GM18511 (cell line): Measurements from ENCODE around the gene KRTAP19-7.

ENCODE experiments used
- ATAC-seq: cut with Tn5 transposase; IDR thresholded peaks from one replicate; pipeline ENCODE4 v1.9.1; 2021; ENCODE audit warnings: mild to moderate bottlenecking, moderate library complexity; ENCODE audit not compliant: unreplicated experiment

The KRTAP19-7 gene, protein sequence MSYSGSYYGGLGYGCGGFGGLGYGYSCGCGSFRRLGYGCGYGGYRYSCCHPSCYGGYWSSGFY

DNA sequence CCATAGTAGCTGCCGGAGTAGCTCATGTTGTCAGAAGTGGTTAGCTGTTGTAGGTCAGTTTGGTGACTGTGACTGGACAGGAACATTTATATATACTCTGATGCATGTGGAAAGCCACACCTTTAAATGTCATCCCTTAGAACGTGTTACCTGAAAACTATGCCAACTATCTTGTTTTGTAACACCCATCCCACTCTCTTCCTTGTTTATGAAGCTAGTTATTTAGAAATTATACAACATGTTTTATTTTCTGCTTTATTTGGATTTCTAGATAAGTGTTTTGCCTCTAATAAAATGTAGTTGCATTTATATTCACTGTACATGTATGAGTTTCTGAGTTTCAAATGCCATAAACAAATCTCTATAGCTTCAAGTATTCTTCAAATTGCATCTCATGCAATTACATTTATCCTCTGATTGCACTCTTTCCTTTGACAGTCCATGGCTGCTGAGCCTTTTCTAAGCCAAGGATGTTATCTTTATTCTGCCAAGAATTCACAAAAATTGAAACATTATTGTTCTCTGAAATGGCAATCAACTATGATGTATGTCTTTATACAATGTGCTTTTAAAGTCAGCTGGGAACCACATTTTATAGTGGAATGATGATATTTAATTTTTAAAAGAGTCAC lies at the start of gene KRTAP19-7:
KRTAP19-7 (minus strand) TSS at position 51 of the 632 bp plus-strand sequence; CDS start at position 26, 25 bp downstream.
- no peak for ATAC-seq

DNA sequence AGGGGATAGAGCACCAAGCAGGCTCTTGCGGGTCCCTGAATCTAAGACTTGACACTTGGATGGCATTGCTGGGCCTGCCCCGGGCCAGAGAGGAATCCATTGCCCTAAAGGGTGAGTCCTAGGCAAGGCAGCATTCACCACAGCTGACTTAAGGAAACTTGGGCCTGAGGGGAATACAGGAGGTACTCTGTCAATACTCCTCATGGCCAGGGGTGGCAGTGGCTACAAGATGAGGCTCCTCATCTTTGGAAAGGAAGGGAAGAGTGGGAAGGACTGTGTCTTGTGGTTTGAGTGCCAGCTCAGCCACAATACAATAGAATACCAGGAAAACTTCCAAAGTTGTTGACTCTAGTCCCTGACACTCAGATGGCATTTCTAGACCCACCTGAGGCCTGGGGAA lies 44.9 kb upstream of the KRTAP19-7 start:
- ATAC-seq, result no peak

DNA sequence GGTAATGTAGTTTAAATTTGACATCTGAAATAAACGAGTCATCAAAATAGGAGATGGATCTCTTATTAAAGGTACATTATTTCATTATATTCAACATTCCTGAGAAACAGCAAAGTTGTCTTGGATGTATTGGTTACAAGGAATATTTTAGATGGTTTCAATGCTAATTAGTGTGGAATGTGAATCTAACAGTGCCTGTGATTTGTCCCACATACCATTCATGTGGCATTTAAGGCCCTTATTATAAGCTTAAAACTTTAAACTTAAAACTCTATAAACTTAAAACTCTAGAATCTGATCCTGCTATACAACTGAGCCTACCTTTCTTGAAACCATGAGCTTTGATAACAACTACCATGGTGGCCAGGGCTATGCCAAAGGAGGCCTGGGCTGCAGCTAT lies 39.7 kb upstream of the KRTAP19-7 start, which contains the start of gene KRTAP22-1:
KRTAP22-1 (plus strand) TSS at position 301 of the 400 bp plus-strand sequence.
- no peak for ATAC-seq

DNA sequence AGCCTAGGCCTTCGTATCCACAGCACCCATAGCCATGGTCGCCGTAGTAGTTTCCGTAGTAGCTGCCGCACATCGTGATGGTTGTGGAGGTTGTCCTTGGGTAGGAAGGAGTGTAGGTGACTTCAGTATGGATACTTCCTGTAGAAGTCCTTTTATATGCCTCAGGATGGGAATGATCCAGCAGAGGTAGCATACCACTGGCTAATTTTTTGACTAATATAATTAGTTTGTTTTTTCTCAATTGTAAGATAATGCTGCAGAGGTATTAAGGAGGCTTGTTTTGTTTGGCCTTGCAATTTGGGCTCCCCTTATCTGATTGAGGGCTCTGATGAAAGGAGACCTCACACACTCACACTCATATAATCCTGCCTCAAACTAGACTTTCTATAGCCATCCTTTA lies 37.7 kb upstream of the KRTAP19-7 start, which contains the start of gene KRTAP6-2:
KRTAP6-2 (minus strand) TSS at position 101 of the 400 bp plus-strand sequence; CDS start at position 73, 28 bp downstream.
- ATAC-seq, result no peak

DNA sequence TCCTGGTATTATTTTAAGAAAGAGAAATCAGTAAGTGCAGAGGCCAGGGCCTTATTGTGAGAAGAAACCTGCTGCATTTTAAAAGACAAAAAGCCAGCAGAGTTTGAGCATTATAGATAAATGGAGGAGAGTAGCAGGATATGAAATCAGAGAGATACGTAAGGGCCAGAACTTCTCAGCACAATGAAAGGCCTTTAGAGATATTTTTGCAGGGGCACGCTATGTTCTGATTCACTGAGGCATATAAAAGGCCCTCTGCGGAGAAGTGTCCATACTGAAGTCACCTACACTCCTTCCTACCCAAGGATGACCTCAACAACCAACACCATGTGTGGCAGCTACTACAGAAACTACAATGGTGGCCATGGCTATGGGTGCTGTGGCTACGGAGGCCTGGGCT lies 31.0 kb upstream of the KRTAP19-7 start, which contains the start of gene KRTAP6-3:
KRTAP6-3 (plus strand) TSS at position 301 of the 400 bp plus-strand sequence; CDS start at position 307, 6 bp downstream.
- ATAC-seq, result no peak

DNA sequence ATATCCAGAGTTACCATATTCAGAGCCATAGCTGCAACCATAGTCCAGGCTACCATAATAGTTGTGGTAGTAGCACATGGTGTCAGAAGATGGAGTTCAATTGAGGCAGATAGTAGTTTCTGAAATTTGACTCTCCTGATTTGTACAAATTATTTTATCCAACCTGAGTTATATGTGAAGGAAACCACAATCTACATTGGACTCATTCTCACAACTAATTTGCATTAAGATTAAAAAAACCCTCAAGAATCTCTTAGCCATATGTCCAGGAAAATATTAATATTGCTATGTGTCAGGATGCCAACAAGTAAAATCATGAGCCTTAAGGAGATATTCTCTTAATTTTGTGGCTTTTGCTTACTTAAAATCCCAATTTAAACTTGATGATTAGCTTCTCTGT lies 29.2 kb upstream of the KRTAP19-7 start, which contains the start of gene KRTAP22-2:
KRTAP22-2 (minus strand) TSS at position 101 of the 400 bp plus-strand sequence.
- ATAC-seq, result no peak

DNA sequence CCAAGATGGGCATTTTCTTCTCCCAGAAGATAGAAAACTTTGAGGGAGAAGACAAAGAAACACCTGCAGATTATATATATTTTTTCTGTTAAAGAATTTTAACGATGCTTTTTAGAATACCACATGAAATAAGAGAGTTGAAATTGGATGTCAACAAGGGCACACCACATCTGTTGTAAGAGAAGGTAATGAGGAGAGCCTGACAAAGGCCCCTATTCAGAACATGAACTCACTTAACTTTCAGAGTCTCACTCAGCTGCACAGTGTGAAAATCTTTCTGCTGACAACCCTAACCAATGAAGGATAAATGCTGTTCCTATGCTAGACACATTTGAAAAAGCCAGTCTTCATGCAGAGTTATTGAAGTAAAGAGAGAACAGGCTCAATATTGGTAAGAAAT lies 21.8 kb upstream of the KRTAP19-7 start:
- ATAC-seq, result no peak

DNA sequence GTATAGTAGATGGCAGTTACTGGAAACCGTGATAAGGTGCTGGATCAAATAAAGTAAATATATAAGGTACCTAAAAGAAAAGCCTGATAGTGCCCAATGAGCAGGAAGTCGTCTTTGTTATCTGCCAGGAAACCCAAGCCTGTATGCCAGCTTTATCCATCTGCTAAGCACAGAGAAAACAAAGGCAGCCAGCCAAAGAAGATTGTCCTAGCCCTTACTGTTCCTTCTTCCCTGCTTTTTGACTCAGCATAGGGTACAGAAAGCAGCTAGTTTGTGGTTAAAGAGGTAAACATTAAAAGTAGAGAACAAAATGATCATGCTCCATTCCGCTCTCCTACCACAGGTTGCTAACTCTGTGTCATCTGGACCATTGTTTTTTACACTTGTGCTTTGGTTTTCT lies 19.0 kb upstream of the KRTAP19-7 start:
- no peak for ATAC-seq

DNA sequence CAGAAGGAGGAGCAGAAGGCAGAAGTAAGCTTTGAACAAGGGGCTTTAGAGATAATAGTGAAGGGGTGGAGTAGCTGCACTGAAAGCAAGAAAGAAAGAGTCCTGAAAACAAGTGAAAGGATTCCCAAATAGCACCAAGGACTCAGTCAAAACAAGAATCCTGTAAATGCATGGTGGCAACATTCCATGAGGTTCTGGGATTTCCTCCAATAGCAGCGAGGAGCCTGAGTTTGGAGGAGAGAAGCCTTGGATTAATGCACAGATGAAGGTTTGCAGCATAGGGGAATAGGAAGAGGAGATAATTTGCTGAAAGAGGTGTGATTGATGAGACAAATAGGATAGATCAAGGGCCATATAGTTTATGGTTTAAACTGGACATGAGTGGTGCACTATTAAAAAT lies 18.2 kb upstream of the KRTAP19-7 start:
- no peak for ATAC-seq

DNA sequence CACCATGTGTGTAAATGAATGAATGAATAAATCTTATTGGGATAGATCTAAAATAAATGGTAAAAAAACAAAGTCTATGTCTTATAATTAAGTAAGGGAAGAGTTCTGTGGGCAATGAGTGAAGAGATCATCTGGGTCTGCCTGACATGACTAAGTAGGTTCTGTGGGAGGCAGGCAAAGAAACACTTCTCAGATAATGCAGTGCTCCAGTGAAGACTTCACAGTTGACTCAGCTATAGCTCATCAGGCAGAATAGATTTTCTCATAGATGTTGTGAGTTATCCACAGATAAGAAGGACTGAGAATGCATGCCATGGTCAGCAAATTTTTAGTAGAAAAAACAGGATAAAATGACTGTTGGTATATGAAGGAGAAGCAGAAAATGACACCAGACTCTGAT lies 16.7 kb upstream of the KRTAP19-7 start:
- ATAC-seq, result no peak

DNA sequence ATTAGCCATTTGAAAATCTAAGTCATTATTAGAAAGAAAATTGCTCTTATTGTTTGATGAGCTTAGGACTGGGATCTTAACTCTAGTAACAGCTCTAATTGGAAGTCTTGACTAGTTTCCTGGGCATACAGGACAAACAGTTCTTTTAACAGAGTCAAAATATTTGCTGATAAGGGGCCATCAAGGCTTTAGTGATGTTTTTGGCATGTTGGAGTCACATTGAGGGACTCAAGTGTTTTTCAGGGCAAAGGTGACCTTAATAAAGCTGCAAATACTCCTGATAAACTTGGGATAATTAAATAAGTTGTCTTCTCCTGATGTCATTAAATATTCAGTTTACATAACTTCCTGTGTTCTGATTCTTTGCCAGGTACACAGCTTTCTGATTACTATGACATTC lies 6.5 kb upstream of the KRTAP19-7 start:
- no peak for ATAC-seq

DNA sequence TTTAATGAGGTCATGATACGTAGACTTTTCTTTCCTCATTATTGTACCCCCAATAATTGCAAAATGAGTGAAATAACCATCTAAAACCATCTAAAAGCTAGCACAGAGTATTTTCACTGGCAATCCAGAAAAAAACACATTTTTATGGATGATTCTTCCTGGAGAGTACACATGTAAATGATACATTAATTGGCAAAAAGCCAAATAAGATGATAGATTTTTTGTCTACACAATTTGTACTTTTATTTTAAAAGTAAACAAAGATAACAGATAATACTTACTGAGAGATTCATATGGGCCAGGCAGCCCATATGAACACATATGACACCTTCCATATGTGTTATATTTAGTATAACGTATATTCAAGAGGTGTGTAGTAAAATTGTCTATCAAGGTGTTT lies 2.5 kb upstream of the KRTAP19-7 start:
- no peak for ATAC-seq

DNA sequence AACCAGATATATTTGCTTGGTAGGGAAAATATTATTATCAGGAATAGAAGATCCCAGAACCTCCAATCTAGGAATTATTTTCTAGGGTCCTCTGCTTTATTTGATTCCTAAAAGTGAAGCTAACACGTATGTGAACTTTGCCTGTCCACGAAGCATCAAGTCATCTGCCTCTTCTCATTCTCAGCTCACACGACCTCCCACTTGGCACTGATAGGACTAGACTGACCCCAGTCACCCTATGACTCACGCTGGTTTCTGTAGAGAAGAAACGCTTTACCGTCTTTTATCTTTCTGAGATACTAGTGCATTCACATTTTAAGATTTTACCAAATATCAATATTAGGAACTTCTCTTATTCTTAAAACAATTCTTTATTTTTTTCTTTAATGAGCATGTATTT lies 2.0 kb upstream of the KRTAP19-7 start:
- no peak for ATAC-seq

DNA sequence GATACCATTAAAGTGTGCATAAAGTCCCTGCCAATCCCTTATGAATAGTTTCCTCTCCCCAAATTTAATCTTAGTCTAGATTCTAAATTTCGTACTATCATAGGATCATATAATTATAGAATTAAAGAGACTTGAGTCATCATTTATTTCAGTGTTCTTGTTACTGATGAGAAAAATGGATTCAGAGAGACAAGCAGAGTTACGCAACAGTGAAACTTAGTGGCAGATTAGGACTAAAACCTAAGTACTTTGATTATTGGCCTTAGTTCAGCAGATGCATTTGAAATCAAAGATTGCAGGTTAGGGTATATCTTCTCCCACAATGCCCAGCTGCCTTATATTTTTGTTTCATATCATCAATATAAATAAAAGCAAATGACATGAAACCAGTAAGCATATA lies 843 bp upstream of the KRTAP19-7 start:
- ATAC-seq, result no peak

DNA sequence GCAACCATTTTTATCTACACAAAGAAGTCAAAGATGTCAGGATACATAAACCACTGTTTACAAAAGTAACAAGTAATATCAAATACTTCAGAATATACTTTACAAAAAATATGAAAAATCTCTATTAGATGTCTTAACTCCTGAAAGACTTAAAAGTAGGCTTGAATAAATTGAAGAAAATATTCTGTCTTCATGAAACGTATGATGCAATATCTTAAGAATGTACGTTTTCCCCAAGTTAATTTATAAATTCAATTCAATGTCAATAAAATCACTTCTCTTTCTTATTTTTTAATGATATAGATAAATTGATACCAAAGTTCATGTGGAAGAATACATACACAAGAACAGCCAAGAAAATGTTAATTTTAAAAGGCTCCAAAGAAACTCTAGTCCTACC lies 6.0 kb downstream of the KRTAP19-7 start:
- ATAC-seq, result no peak

DNA sequence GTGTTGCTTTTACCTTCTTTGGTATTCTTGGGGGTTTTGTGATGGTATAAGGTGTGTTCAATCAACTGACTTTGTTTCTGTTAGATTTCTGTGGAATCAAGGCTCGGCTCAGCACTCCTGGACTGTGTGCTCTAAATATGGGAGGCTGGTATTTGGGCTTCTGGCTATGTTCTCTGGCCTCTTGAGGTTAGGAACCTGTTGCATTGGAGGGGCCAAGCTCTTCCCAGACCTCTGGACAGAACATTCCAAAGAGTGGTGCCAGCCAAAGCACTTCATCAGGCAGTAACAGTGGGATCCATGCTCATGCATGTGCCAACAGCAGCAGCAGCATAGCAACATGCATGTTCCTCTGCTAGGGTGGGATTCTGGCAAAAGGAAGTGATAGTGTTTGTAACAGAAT lies 8.3 kb downstream of the KRTAP19-7 start:
- no peak for ATAC-seq

DNA sequence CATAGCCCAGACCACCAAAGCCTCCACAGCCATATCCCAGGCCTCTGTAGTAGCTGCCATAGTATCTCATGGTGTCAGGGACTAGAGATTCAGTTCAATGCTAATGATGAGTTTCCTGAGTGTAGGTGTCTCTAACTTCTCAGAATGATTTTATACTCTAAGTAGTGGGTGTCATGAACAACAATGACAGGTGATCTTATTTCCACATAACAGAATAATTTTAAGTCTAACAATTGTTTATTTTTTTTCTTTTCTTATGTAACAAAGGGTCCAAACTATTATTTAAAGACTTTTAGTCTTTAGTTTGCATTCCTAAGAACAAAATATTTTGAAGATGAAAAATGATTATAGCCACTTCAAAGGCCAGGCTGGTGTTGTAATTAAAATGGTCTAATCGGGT lies 19.4 kb downstream of the KRTAP19-7 start, which contains the start of gene KRTAP19-6:
KRTAP19-6 (minus strand) TSS at position 101 of the 400 bp plus-strand sequence; CDS start at position 70, 31 bp downstream.
- ATAC-seq, result no peak

DNA sequence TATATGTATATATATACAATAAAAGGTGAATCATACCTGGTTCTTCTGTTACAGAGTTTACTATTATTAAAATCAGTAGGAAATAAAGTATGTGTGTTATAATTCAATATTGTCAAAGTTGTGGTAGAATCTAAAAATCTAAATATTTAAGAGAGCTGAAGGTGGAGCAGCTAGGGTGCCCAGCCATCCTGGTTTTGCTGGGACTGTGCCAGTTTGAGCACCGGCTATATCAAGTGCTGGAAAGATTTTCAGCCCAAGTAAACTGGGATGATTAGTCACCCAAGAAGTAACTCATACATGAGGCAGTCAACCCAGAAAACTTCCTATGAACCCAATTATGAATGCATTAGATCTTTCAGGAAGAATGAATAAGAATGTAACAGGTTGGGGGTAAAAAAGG lies 42.2 kb downstream of the KRTAP19-7 start:
- no peak for ATAC-seq

DNA sequence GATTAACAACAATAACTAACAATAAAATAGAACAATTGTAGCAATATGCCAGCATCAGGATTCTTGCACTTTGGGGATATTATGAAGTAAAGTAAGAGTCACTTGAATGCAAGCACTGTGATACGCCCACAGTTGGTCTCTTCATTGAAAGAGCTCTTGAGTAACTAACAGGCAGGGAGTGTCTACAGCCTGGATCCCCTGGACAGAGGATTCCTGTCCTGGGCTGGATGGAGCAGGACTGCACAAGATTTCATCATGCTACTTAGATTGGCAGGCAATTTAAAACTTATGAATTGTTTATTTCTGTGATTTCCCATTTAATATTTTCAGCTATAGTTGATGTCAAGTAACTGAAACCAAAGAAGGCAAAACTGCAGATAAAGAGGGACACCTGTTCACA lies 45.4 kb downstream of the KRTAP19-7 start:
- ATAC-seq, result no peak
